ENCODE data around the gene INPP5K.

Gene INPP5K

GRCh38 chr17:1473170-1473569 is 43.2 kb downstream of the INPP5K start:
- Histone ChIP-seq H2BK5ac (ENCODE audit: low read depth, low read length, poor library complexity) (no peak overlapping the region), H3K27me3 (ENCODE audit: insufficient read depth, low read length) (no peaks in the 10 kb centered on the region), H3K23ac (ENCODE audit: low read length) (no peak overlapping the region), H3K9ac (ENCODE audit: low read length) (no peak overlapping the region), H4K12ac (ENCODE audit: low read depth, low read length) (no peak overlapping the region), H3K18ac (ENCODE audit: low read length) (no peak overlapping the region), H3K4me3 (ENCODE audit: low read depth, low read length) (no peak overlapping the region), H2AK5ac (ENCODE audit: low read length) (no peak overlapping the region), H3K4me1 (ENCODE audit: control insufficient read depth in 1 of 2, insufficient read depth in 2 of 2, low read length in 2 of 2) (peaks cover 4 to 5% of the 10 kb centered on the region in 2 experiments), H3K4ac (ENCODE audit: low read depth, low read length) (no peak overlapping the region), H4K8ac (ENCODE audit: low read depth, low read length) (no peak overlapping the region), H3K79me2 (ENCODE audit: control insufficient read depth, insufficient read depth, low read length, poor library complexity) (no peaks in the 10 kb centered on the region), H3K14ac (ENCODE audit: low read length) (no peak overlapping the region), H2BK120ac (ENCODE audit: insufficient read depth, low read length, poor library complexity) (no peak overlapping the region), H2AFZ (ENCODE audit: insufficient read depth, low read length, poor library complexity) (no peak overlapping the region), H3K36me3 (ENCODE audit: control insufficient read depth in 1 of 2, insufficient read depth in 2 of 2, low read length in 2 of 2) (peaks cover 92 to 93% of the 10 kb centered on the region in 2 experiments), H3K27ac (ENCODE audit: low read depth, low read length) (no peak overlapping the region), H3K9me3 (ENCODE audit: insufficient read depth, low read depth, low read length) (peaks cover 3% of the 10 kb centered on the region), H3K4me2 (ENCODE audit: low read length) (no peak overlapping the region), H2BK12ac (ENCODE audit: low read length) (no peak overlapping the region), H4K91ac (ENCODE audit: low read depth, low read length) (no peak overlapping the region), H3K79me1 (ENCODE audit: low read length) (no peaks in the 10 kb centered on the region)
- DNase-seq: no peak
- WGBS (ENCODE audit: extremely low coverage, insufficient coverage, insufficient read length): no CpG with 5 or more reads among the region's 11 CpGs

- H3K9me3 ChIP-seq (ENCODE audit: insufficient read depth, low read depth, low read length): peaks cover 3% of the 10 kb centered on the region
- no peak overlapping the region for H3K14ac ChIP-seq (ENCODE audit: low read length)
- no peak overlapping the region for H4K8ac ChIP-seq (ENCODE audit: low read depth, low read length)
- no peak overlapping the region for H3K9ac ChIP-seq (ENCODE audit: low read length)
- no peak for DNase-seq
- no peak overlapping the region for H3K23ac ChIP-seq (ENCODE audit: low read length)
- no peak overlapping the region for H3K4me2 ChIP-seq (ENCODE audit: low read length)
- no peaks in the 10 kb centered on the region for H3K27me3 ChIP-seq (ENCODE audit: insufficient read depth, low read length)
- H3K79me1 ChIP-seq (ENCODE audit: low read length): no peaks in the 10 kb centered on the region
- no peak overlapping the region for H2AFZ ChIP-seq (ENCODE audit: insufficient read depth, low read length, poor library complexity)
- H3K4me3 ChIP-seq (ENCODE audit: low read depth, low read length): no peak overlapping the region
- H2BK120ac ChIP-seq (ENCODE audit: insufficient read depth, low read length, poor library complexity): no peak overlapping the region
- H3K4me1 ChIP-seq (ENCODE audit: control insufficient read depth in 1 of 2, insufficient read depth in 2 of 2, low read length in 2 of 2): peaks cover 4 to 6% of the 10 kb centered on the region in 2 experiments
- H4K91ac ChIP-seq (ENCODE audit: low read depth, low read length): no peak overlapping the region
- H2BK5ac ChIP-seq (ENCODE audit: low read depth, low read length, poor library complexity): no peak overlapping the region
- H4K12ac ChIP-seq (ENCODE audit: low read depth, low read length): no peak overlapping the region
- H2AK5ac ChIP-seq (ENCODE audit: low read length): no peak overlapping the region
- WGBS (ENCODE audit: extremely low coverage, insufficient coverage, insufficient read length): no CpG with 5 or more reads among the region's 42 CpGs
- no peak overlapping the region for H3K18ac ChIP-seq (ENCODE audit: low read length)
- H3K4ac ChIP-seq (ENCODE audit: low read depth, low read length): no peak overlapping the region
- no peaks in the 10 kb centered on the region for H3K79me2 ChIP-seq (ENCODE audit: control insufficient read depth, insufficient read depth, low read length, poor library complexity)
- peaks cover 90 to 92% of the 10 kb centered on the region in 2 experiments for H3K36me3 ChIP-seq (ENCODE audit: control insufficient read depth in 1 of 2, insufficient read depth in 2 of 2, low read length in 2 of 2)
- no peak overlapping the region for H2BK12ac ChIP-seq (ENCODE audit: low read length)
- no peak overlapping the region for H3K27ac ChIP-seq (ENCODE audit: low read depth, low read length)
Measured at GRCh38 chr17:1471911-1472821, 44.2 kb downstream of the INPP5K start.

- Histone ChIP-seq H4K8ac (ENCODE audit: low read depth, low read length) (no peak overlapping the region), H3K23ac (ENCODE audit: low read length) (no peak overlapping the region), H3K4me2 (ENCODE audit: low read length) (no peak overlapping the region), H3K14ac (ENCODE audit: low read length) (no peak overlapping the region), H2AK5ac (ENCODE audit: low read length) (no peak overlapping the region), H2BK12ac (ENCODE audit: low read length) (no peak overlapping the region), H3K4ac (ENCODE audit: low read depth, low read length) (no peak overlapping the region), H4K91ac (ENCODE audit: low read depth, low read length) (no peak overlapping the region), H2AFZ (ENCODE audit: insufficient read depth, low read length, poor library complexity) (no peak overlapping the region), H3K79me1 (ENCODE audit: low read length) (no peaks in the 10 kb centered on the region), H3K9ac (ENCODE audit: low read length) (no peak overlapping the region), H3K4me1 (ENCODE audit: control insufficient read depth in 1 of 2, insufficient read depth in 2 of 2, low read length in 2 of 2) (peaks cover 4 to 6% of the 10 kb centered on the region in 2 experiments), H2BK5ac (ENCODE audit: low read depth, low read length, poor library complexity) (no peak overlapping the region), H3K4me3 (ENCODE audit: low read depth, low read length) (no peak overlapping the region), H3K18ac (ENCODE audit: low read length) (no peak overlapping the region), H4K12ac (ENCODE audit: low read depth, low read length) (no peak overlapping the region), H3K9me3 (ENCODE audit: insufficient read depth, low read depth, low read length) (peaks cover 3% of the 10 kb centered on the region), H3K79me2 (ENCODE audit: control insufficient read depth, insufficient read depth, low read length, poor library complexity) (no peaks in the 10 kb centered on the region), H3K27me3 (ENCODE audit: insufficient read depth, low read length) (no peaks in the 10 kb centered on the region), H3K27ac (ENCODE audit: low read depth, low read length) (no peak overlapping the region), H3K36me3 (ENCODE audit: control insufficient read depth in 1 of 2, insufficient read depth in 2 of 2, low read length in 2 of 2) (peaks cover 90 to 93% of the 10 kb centered on the region in 2 experiments), H2BK120ac (ENCODE audit: insufficient read depth, low read length, poor library complexity) (no peak overlapping the region)
- WGBS (ENCODE audit: extremely low coverage, insufficient coverage, insufficient read length): no CpG with 5 or more reads among the region's 15 CpGs
- no peak for DNase-seq
Measured at GRCh38 chr17:1471490-1471889, 44.9 kb downstream of the INPP5K start.

GRCh38 chr17:1470755-1471462 is 45.5 kb downstream of the INPP5K start:
- peaks cover 88 to 93% of the 10 kb centered on the region in 2 experiments for H3K36me3 ChIP-seq (ENCODE audit: control insufficient read depth in 1 of 2, insufficient read depth in 2 of 2, low read length in 2 of 2)
- no peak overlapping the region for H3K4me3 ChIP-seq (ENCODE audit: low read depth, low read length)

More at GRCh38 chr17:1470755-1471462, 45.5 kb downstream of the INPP5K start:
- Histone ChIP-seq H3K4ac (ENCODE audit: low read depth, low read length) (no peak overlapping the region), H4K8ac (ENCODE audit: low read depth, low read length) (no peak overlapping the region), H3K4me2 (ENCODE audit: low read length) (no peak overlapping the region), H3K18ac (ENCODE audit: low read length) (no peak overlapping the region), H3K9me3 (ENCODE audit: insufficient read depth, low read depth, low read length) (peaks cover 3% of the 10 kb centered on the region), H3K9ac (ENCODE audit: low read length) (no peak overlapping the region), H3K14ac (ENCODE audit: low read length) (no peak overlapping the region), H3K23ac (ENCODE audit: low read length) (no peak overlapping the region), H3K79me1 (ENCODE audit: low read length) (no peaks in the 10 kb centered on the region), H2BK120ac (ENCODE audit: insufficient read depth, low read length, poor library complexity) (no peak overlapping the region), H3K79me2 (ENCODE audit: control insufficient read depth, insufficient read depth, low read length, poor library complexity) (no peaks in the 10 kb centered on the region), H3K27ac (ENCODE audit: low read depth, low read length) (no peak overlapping the region), H2BK5ac (ENCODE audit: low read depth, low read length, poor library complexity) (no peak overlapping the region), H3K4me1 (ENCODE audit: control insufficient read depth in 1 of 2, insufficient read depth in 2 of 2, low read length in 2 of 2) (peaks cover 4 to 6% of the 10 kb centered on the region in 2 experiments), H4K91ac (ENCODE audit: low read depth, low read length) (no peak overlapping the region), H2AK5ac (ENCODE audit: low read length) (no peak overlapping the region), H3K27me3 (ENCODE audit: insufficient read depth, low read length) (no peaks in the 10 kb centered on the region), H4K12ac (ENCODE audit: low read depth, low read length) (no peak overlapping the region), H2AFZ (ENCODE audit: insufficient read depth, low read length, poor library complexity) (no peak overlapping the region), H2BK12ac (ENCODE audit: low read length) (no peak overlapping the region)
- DNase-seq: no peak
- no CpG with 5 or more reads among the region's 25 CpGs for WGBS (ENCODE audit: extremely low coverage, insufficient coverage, insufficient read length)

Measured in trophoblast cell (in vitro differentiated cells and primary cell).